CD4-positive, alpha-beta T cell (primary cell): ENCODE measurements around the gene DIAPH1. TPM values are rescaled to one million over a fixed set of nuclear protein-coding genes. Genes with fewer than 3 reads are reported as not detected.

Source experiments
- ATAC-seq: fragments of 200-7000 bp; cut with Tn5 transposase; one replicate; pipeline ENCODE4 v1.10.0; 2022; ENCODE audit warnings: mild to moderate bottlenecking; ENCODE audit not compliant: poor library complexity
- CTCF ChIA-PET: fragments of 350-600 bp; sonication (Branson Sonifier 250); formaldehyde crosslinking; loops from one replicate; lab custom pipeline; 2021; ENCODE audit warnings: antibody characterized with exemption, inconsistent platforms; lab: Charles Lee
- POLR2A ChIA-PET: fragments of 350-600 bp; sonication (Branson Sonifier 250); formaldehyde crosslinking; loops from one replicate; lab custom pipeline; 2021; ENCODE audit warnings: antibody characterized with exemption, inconsistent platforms; lab: Charles Lee
- DNase-seq, 14 experiments: peaks; one replicate each; pipeline ENCODE4 v3.0.0-alpha.2; 2013 to 2020; ENCODE audit warnings: mixed read lengths in 2 of 14
- H3K27ac ChIP-seq, 2 donors: one replicate each; pipeline versions ENCODE4 v1.5.1 to v1.7.0; 2013; ENCODE audit warnings: low read length in 2 of 2, low read depth in 1 of 2, mild to moderate bottlenecking in 1 of 2
- H3K27me3 ChIP-seq, 2 experiments: 1 replicate in 1 of 2; 2 replicates in 1 of 2; pipeline versions ENCODE4 v1.6.1 to v1.7.0; 2013; ENCODE audit warnings: low read length in 2 of 2, control low read depth in 1 of 2, mild to moderate bottlenecking in 1 of 2, moderate library complexity in 1 of 2; ENCODE audit not compliant: insufficient read depth in 2 of 2, control insufficient read depth in 1 of 2
- H3K36me3 ChIP-seq: one replicate; pipeline ENCODE4 v1.6.1; 2013; ENCODE audit warnings: low read length, control low read depth; ENCODE audit not compliant: insufficient read depth
- H3K4me1 ChIP-seq: one replicate; pipeline ENCODE4 v1.6.1; 2013; ENCODE audit warnings: low read length, control low read depth; ENCODE audit not compliant: insufficient read depth
- H3K4me3 ChIP-seq: one replicate; pipeline ENCODE4 v1.5.1; 2013; ENCODE audit warnings: mild to moderate bottlenecking, low read length, moderate library complexity
- H3K9me3 ChIP-seq, 2 experiments: 1 replicate in 1 of 2; 2 replicates in 1 of 2; pipeline versions ENCODE4 v1.6.1 to v1.7.0; 2013; ENCODE audit warnings: low read length in 2 of 2, mild to moderate bottlenecking in 2 of 2, control low read depth in 1 of 2, moderate library complexity in 1 of 2; ENCODE audit not compliant: control insufficient read depth in 1 of 2, insufficient read depth in 1 of 2
- H3K27ac Mint-ChIP-seq: one replicate; pipeline ENCODE4 v1.8.0; 2020; ENCODE audit warnings: mixed read lengths
- H3K27me3 Mint-ChIP-seq: one replicate; pipeline ENCODE4 v1.8.0; 2021; ENCODE audit warnings: mixed read lengths
- H3K36me3 Mint-ChIP-seq: one replicate; pipeline ENCODE4 v1.8.0; 2021; ENCODE audit warnings: low read depth, mixed read lengths
- H3K4me1 Mint-ChIP-seq: one replicate; pipeline ENCODE4 v1.8.0; 2021; ENCODE audit warnings: low read depth, mixed read lengths
- H3K4me3 Mint-ChIP-seq: one replicate; pipeline ENCODE4 v1.8.0; 2020; ENCODE audit warnings: mild to moderate bottlenecking, mixed read lengths
- H3K9me3 Mint-ChIP-seq: one replicate; pipeline ENCODE4 v1.8.0; 2020; ENCODE audit warnings: mixed read lengths
- CTCF ChIP-seq: fragments of 200-600 bp; IDR thresholded peaks from one replicate; pipeline ENCODE4 v1.8.0; 2022; ENCODE audit warnings: antibody characterized with exemption, mild to moderate bottlenecking
- intact Hi-C, 2 experiments: fragments of 100-400 bp; cut with DNase I in 1 of 2; cut with micrococcal nuclease in 1 of 2; formaldehyde crosslinking; loops; one replicate each; pipeline versions ENCODE4 v1.15.1 to v1.9.0; 2023 to 2025; cut with DNase I, micrococcal nuclease
- total RNA-seq, 174 experiments: library from RNA in 2 of 174; stranded (reverse) in 2 of 174; gene quantifications; one replicate each; pipeline ENCODE4 v1.2.3 and lab custom pipeline; 2021 to 2026

Gene DIAPH1
- total RNA-seq, 2 experiments from 2014 or later, result 159 to 161 TPM

- peaks cover 27% of the 10 kb centered on the region for H3K4me1 ChIP-seq
- ATAC-seq (peak; percentile 54), DNase-seq (peak in 8 of 14 experiments; percentile 11 to 50 (median 26))
- Mint-ChIP-seq H3K4me1 (peaks cover 36% of the 10 kb centered on the region), H3K27me3 (peaks cover 69% of the 10 kb centered on the region), H3K9me3 (no peaks in the 10 kb centered on the region), H3K4me3 (peak within 1 kb of the TSS; percentile 78), H3K27ac (no peak within 1 kb of the TSS), H3K36me3 (no peaks in the 10 kb centered on the region)
- intact Hi-C loops, result no loop called here
- peak within 1 kb of the TSS; percentile 52 for H3K4me3 ChIP-seq
- no peak within 1 kb of the TSS for H3K27ac ChIP-seq
- POLR2A ChIA-PET, result no interaction called here
- no peaks in the 10 kb centered on the region for H3K36me3 ChIP-seq
- H3K27me3 ChIP-seq, result peaks cover 46 to 63% of the 10 kb centered on the region in 2 experiments
- peaks cover 0 to 17% of the 10 kb centered on the region in 2 experiments for H3K9me3 ChIP-seq
- CTCF ChIA-PET, result interaction anchor here (1.7 kb wide), 1 partner anchor 10 kb away, joined by 4 read pairs; no protein-coding TSS in a partner anchor
- no peak for TF ChIP-seq CTCF
These were observed 143.1 kb downstream of the DIAPH1 start, which contains the start of gene PCDHGC3 for GRCh38 chr5:141475625-141476131. PCDHGC3 (plus strand) TSS chr5:141475966; CDS start chr5:141476117, 151 bp downstream.

GRCh38 chr5:141465351-141465750 lies 153.4 kb downstream of the DIAPH1 start:
- Mint-ChIP-seq H3K27ac (no peak overlapping the region), H3K27me3 (peaks cover 44% of the 10 kb centered on the region), H3K4me1 (no peaks in the 10 kb centered on the region), H3K9me3 (peaks cover 2% of the 10 kb centered on the region), H3K4me3 (no peak overlapping the region), H3K36me3 (no peaks in the 10 kb centered on the region)
- intact Hi-C loops, result no loop called here
- DNase-seq, result no peak
- no peak for TF ChIP-seq CTCF
- ChIA-PET CTCF (interaction anchor here (1.7 kb wide), 1 partner anchor 10 kb away, joined by 4 read pairs; no protein-coding TSS in a partner anchor), POLR2A (no interaction called here)
- Histone ChIP-seq H3K4me1 (no peaks in the 10 kb centered on the region), H3K4me3 (no peak overlapping the region), H3K36me3 (no peaks in the 10 kb centered on the region), H3K9me3 (peaks cover 0 to 7% of the 10 kb centered on the region in 2 experiments), H3K27ac (no peak overlapping the region), H3K27me3 (no peaks in the 10 kb centered on the region)
- no peak for ATAC-seq

Other genes with a start within 250 kb of the DIAPH1 start
- gene PCDHGB3, start 248.8 kb downstream of the DIAPH1 start, total RNA-seq, result under 1 TPM; 0.11 to 0.28 TPM
- gene PCDHGA6, start 245.1 kb downstream of the DIAPH1 start, total RNA-seq, result under 1 TPM in 1 of 2 experiments, not detected in 1; 0.11 TPM
- gene PCDHGA7, start 236.3 kb downstream of the DIAPH1 start, total RNA-seq, result not detected
- not detected for gene PCDHGB4, start 231.3 kb downstream of the DIAPH1 start, total RNA-seq
- not detected for gene PCDHGA8, start 226.4 kb downstream of the DIAPH1 start, total RNA-seq
- gene PCDHGB5, start 221.1 kb downstream of the DIAPH1 start, total RNA-seq, result under 1 TPM; 0.14 to 0.20 TPM
- not detected for gene PCDHGA9, start 216.2 kb downstream of the DIAPH1 start, total RNA-seq
- gene PCDHGB6, start 211.0 kb downstream of the DIAPH1 start, total RNA-seq, result under 1 TPM in 1 of 2 experiments, not detected in 1; 0.06 TPM
- under 1 TPM in 1 of 2 experiments, not detected in 1; 0.08 TPM for gene PCDHGA10, start 206.0 kb downstream of the DIAPH1 start, total RNA-seq
- gene PCDHGB7, start 201.3 kb downstream of the DIAPH1 start, total RNA-seq, result not detected
- gene PCDHGA11, start 197.9 kb downstream of the DIAPH1 start, total RNA-seq, result not detected
- gene PCDHGA12, start 188.5 kb downstream of the DIAPH1 start, total RNA-seq, result not detected
- not detected for gene PCDHGC3, start 143.0 kb downstream of the DIAPH1 start, total RNA-seq
- not detected for gene PCDHGC4, start 134.0 kb downstream of the DIAPH1 start, total RNA-seq
- gene PCDHGC5, start 129.9 kb downstream of the DIAPH1 start, total RNA-seq, result not detected
- 10 to 100 TPM; 51.1 to 52.7 TPM for gene HDAC3, start 17.8 kb upstream of the DIAPH1 start, total RNA-seq
- 10 to 100 TPM; 10.9 to 11.4 TPM for gene RELL2, start 18.0 kb upstream of the DIAPH1 start, total RNA-seq
- gene FCHSD1, start 32.4 kb upstream of the DIAPH1 start, total RNA-seq, result 10 to 100 TPM; 79.8 to 86.8 TPM
- under 1 TPM; 0.30 to 0.31 TPM for gene ARAP3, start 63.2 kb upstream of the DIAPH1 start, total RNA-seq